ENCODE measurements around the gene TRIO.
A peak's percentile ranks its signal among the peaks of the same experiment; 100 is the strongest.

TRIO gene

DNA sequence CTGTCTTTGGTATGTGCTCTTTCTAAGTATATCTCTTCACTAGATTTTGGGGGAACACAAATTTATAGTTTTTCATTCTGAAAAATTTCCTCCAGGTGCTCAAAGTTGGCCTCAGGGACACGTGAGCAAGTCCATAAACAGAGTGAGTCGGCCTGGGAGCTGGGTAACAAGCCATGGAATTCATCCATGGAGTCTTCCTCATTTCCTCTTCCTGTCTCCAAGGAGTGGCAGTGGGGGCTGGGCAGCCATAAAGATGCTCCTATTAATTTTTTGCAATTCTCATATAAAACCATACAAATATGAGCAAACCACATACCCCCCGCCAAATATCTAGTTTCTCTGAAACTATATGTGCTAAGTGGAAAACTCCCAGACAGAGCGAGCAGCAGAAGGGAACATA lies 301.9 kb downstream of the TRIO start:
- Histone ChIP-seq H3K9me3 (no peaks in the 10 kb centered on the region), H3K4me3 (no peak overlapping the region), H3K4me1 (peaks cover 0 to 54% (median 12%) of the 10 kb centered on the region in 4 donors), H3K27me3 (no peaks in the 10 kb centered on the region), H3K27ac (no peak overlapping the region), H3K36me3 (no peaks in the 10 kb centered on the region)
- TF ChIP-seq, protein P1, sequence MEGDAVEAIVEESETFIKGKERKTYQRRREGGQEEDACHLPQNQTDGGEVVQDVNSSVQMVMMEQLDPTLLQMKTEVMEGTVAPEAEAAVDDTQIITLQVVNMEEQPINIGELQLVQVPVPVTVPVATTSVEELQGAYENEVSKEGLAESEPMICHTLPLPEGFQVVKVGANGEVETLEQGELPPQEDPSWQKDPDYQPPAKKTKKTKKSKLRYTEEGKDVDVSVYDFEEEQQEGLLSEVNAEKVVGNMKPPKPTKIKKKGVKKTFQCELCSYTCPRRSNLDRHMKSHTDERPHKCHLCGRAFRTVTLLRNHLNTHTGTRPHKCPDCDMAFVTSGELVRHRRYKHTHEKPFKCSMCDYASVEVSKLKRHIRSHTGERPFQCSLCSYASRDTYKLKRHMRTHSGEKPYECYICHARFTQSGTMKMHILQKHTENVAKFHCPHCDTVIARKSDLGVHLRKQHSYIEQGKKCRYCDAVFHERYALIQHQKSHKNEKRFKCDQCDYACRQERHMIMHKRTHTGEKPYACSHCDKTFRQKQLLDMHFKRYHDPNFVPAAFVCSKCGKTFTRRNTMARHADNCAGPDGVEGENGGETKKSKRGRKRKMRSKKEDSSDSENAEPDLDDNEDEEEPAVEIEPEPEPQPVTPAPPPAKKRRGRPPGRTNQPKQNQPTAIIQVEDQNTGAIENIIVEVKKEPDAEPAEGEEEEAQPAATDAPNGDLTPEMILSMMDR (IDR thresholded peaks at IDR 0.05) = no peak
- intact Hi-C loops (cut with DNase I; ENCODE audit: low total_unique reads) = no loop called here
- no peak for DNase-seq

DNA sequence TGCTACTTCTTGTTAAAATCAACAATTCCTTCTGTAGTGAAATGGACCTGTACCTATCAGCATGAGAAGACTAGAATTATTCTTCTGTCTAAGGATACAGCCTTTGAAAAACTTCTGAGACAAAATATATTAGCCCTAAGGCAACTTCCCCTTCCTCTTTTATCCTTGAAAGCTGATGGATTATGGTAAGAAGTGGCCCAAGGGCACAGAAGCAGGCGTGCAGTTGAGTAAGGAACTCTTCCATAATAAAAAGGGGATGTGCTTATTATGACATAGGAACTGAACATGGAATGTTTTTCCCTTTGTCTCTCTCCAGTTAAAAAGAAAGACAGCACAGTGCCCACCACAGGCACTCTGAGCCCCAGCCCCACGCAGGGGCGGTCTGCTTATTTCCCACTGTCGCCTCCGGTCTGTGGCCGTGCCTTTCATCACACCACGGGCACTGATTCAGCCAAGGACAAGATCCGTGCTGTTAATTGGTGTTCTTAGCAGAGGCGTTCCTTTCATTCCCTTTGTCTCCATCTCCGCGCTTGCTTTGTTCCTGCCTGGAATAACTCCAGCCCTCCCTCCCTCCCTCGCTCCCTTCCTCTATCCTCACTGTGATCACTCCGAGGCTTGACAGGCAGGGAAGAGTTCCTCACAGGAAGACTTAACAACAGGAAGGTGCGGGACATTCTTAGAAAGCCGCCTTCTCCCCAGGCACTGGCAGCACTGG lies 302.6 kb downstream of the TRIO start:
- intact Hi-C loops (cut with DNase I; ENCODE audit: low total_unique reads) = no loop called here
- Histone ChIP-seq H3K4me3 (no peak overlapping the region), H3K4me1 (peaks cover 0 to 48% (median 11%) of the 10 kb centered on the region in 4 donors), H3K9me3 (no peaks in the 10 kb centered on the region), H3K27me3 (no peaks in the 10 kb centered on the region), H3K36me3 (no peaks in the 10 kb centered on the region), H3K27ac (no peak overlapping the region)
- DNase-seq = peak in 1 of 2 donors; percentile 52
- TF ChIP-seq, protein P1 (IDR thresholded peaks at IDR 0.05) = no peak

DNA sequence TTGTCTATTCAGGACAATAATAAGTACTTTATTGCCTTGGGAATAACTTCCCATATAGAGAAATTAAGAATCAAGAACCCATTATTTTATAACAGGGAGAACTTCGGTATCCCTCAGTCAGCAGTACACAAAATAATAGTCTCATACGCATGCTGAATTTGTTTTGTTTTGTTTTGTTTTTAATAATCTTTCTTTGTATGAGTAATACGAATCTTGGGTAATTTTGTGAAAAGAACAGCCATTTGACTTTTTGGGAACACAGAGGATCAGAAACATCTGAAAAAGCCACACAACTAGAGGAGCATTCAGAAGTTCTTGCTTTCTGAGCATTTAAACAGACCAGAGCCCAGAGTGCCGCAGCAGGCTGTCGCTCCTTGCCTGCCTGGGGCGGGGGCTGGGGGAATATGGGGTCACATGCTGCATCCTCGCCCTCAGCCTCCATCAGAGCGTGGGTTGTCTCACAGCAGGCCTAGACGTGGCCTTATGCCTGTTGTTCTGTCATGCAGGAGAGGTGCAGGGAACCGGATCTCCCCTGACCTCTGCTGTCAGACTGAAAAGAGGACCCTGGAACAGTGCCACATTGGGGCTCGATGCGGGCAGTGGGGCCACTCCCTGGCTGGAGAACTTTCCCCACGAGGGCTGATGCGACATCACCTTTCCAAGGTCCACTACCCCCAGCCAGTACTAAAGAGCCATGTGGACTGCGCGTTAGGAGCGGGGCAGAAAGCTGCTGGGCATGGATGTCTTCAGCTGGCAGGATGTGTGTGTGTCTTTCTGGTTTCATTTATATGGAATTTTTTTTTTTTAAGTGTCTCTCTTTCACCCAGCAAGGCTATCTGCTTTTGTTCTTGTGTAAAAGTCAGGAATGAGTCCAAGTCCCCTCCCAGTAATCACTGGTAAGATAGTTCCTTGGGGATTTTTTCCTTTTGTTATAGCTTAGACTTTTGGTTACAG lies 305.1 kb downstream of the TRIO start:
- Histone ChIP-seq H3K27me3 (no peaks in the 10 kb centered on the region), H3K36me3 (peaks cover 0 to 11% (median 0%) of the 10 kb centered on the region in 3 donors), H3K9me3 (no peaks in the 10 kb centered on the region), H3K27ac (peak overlapping the region; percentile 14 to 35), H3K4me3 (no peak overlapping the region), H3K4me1 (peaks cover 0 to 49% (median 11%) of the 10 kb centered on the region in 4 donors)
- intact Hi-C loops (cut with DNase I; ENCODE audit: low total_unique reads) = no loop called here
- no peak for DNase-seq
- TF ChIP-seq, protein P1 (IDR thresholded peaks at IDR 0.05) = no peak

DNA sequence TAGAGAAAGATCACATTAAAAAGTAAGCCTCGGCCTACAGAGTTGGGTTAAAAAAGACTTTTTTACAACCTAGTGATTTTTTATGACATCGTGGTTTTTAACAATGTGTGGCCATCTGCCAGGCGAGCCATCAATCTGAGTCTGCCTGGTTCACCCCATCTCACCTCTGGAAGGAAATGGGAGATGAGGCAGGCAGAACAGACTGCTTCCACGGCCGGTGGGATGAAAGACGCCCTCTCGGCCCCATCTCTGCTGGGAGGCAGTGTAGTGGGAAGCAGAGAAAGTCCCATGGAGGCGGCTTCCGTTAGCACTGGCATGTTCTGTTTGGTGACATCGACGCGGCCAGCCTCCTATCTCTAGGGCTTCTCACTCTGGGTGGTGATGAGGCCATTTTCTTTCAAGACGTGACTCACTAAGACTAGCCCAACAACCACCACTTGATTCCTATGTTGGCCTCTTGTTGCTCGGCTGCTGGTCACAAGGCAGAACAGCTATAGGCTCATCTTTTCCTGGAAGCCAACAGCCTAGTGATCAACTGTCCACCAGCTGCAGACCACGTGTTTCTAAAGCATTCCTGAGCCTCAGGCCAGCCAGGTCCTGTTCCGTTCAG lies 306.0 kb downstream of the TRIO start:
- intact Hi-C loops (cut with DNase I; ENCODE audit: low total_unique reads) = no loop called here
- Histone ChIP-seq H3K4me1 (peaks cover 0 to 47% (median 11%) of the 10 kb centered on the region in 4 donors), H3K4me3 (no peak overlapping the region), H3K36me3 (peaks cover 0 to 12% (median 0%) of the 10 kb centered on the region in 3 donors), H3K27me3 (no peaks in the 10 kb centered on the region), H3K9me3 (no peaks in the 10 kb centered on the region), H3K27ac (peak overlapping the region; percentile 14 to 35)
- TF ChIP-seq, protein P1 (IDR thresholded peaks at IDR 0.05) = no peak
- no peak for DNase-seq

DNA sequence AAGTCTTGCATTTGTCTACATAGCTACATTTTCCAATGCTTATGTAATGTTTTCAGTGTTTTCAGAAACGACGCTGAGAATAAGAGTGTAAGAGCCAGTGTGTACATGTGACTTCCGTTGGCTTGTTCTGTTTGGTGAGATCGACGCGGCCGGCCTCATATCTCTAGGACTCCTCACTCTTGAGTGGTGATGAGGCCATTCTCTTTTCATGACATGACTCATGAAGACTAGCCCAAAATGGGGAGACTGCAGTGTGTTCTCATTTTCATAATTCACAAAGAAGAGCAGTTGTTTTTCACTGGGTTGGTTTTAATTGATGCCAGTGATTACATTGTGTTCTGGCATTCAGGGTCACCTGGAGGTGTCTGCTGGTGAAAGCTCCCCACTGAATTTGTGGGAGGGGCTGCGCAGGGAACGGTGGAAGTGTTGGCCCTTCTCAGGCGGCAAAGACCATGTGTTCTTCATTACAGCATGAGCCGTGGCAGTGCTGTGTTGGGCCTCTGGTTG lies 306.9 kb downstream of the TRIO start:
- no peak overlapping the region for H3K4me3 ChIP-seq
- H3K36me3 ChIP-seq = peaks cover 0 to 21% (median 0%) of the 10 kb centered on the region in 3 donors
- peak; percentile 80 to 85 for DNase-seq
- peak overlapping the region; percentile 25 to 35 for H3K27ac ChIP-seq
- H3K9me3 ChIP-seq = no peaks in the 10 kb centered on the region
- intact Hi-C loops (cut with DNase I; ENCODE audit: low total_unique reads) = no loop called here
- TF ChIP-seq, protein P1 (IDR thresholded peaks at IDR 0.05) = no peak
- peaks cover 0 to 42% (median 11%) of the 10 kb centered on the region in 4 donors for H3K4me1 ChIP-seq
- no peaks in the 10 kb centered on the region for H3K27me3 ChIP-seq
